Large intestine (tissue), 3 donors: ENCODE results near the gene DLG5. TPM values are rescaled to one million over a fixed set of nuclear protein-coding genes. Genes with fewer than 3 reads are reported as not detected.

Source experiments
- DNase-seq, 2 donors: peaks; one replicate each; pipeline versions ENCODE4 v3.0.0 to v3.0.0-alpha.2; 2013
- H3K27ac ChIP-seq: one replicate; pipeline ENCODE4 v1.5.1; 2013; ENCODE audit warnings: low read length
- H3K27me3 ChIP-seq: 2 replicates; pipeline ENCODE4 v1.6.1; 2013; ENCODE audit warnings: low read length; ENCODE audit not compliant: control insufficient read depth, insufficient read depth
- H3K36me3 ChIP-seq: 2 replicates; pipeline ENCODE4 v1.6.1; 2013; ENCODE audit warnings: low read length; ENCODE audit not compliant: control insufficient read depth, insufficient read depth
- H3K4me1 ChIP-seq: one replicate; pipeline ENCODE4 v1.6.1; 2013; ENCODE audit warnings: low read length; ENCODE audit not compliant: control insufficient read depth, insufficient read depth
- H3K4me3 ChIP-seq: one replicate; pipeline ENCODE4 v1.5.1; 2013; ENCODE audit warnings: low read length
- H3K9me3 ChIP-seq: one replicate; pipeline ENCODE4 v1.6.1; 2013; ENCODE audit warnings: mild to moderate bottlenecking, low read depth, low read length, moderate library complexity; ENCODE audit not compliant: control insufficient read depth
- WGBS: methylation state at CpG from one replicate; pipeline ENCODE4 v1.1.5; 2013; ENCODE audit warnings: low lambda C conversion rate; ENCODE audit not compliant: insufficient coverage; 5-methylcytosine and 5-hydroxymethylcytosine counted together
- polyA plus RNA-seq: library from polyadenylated mRNA; unstranded; fragments of 120-200 nt; gene quantifications from one replicate; pipeline ENCODE4 v1.2.1, GENCODE V29; 2013

DLG5 gene
- polyA plus RNA-seq, 1 donor, result 34.4 TPM

- DNase-seq, result no peak
Observed at GRCh38 chr10:77746047-77746707, 180.4 kb downstream of the DLG5 start.

GRCh38 chr10:77744245-77744644 lies 182.3 kb downstream of the DLG5 start:
- H3K9me3 ChIP-seq, result no peaks in the 10 kb centered on the region
- no CpG with 5 or more reads among the region's 4 CpGs for WGBS

More at GRCh38 chr10:77746047-77746707, 180.4 kb downstream of the DLG5 start:
- WGBS, result 85% methylated on average over 2 of the region's 13 CpGs
- H3K27ac ChIP-seq, result no peak overlapping the region
- no peak overlapping the region for H3K4me3 ChIP-seq
- H3K27me3 ChIP-seq, result no peaks in the 10 kb centered on the region
- no peaks in the 10 kb centered on the region for H3K4me1 ChIP-seq
- no peaks in the 10 kb centered on the region for H3K9me3 ChIP-seq
- no peaks in the 10 kb centered on the region for H3K36me3 ChIP-seq

GRCh38 chr10:77742172-77742571 lies 184.4 kb downstream of the DLG5 start:
- no peaks in the 10 kb centered on the region for H3K36me3 ChIP-seq
- no peaks in the 10 kb centered on the region for H3K27me3 ChIP-seq
- no peak for DNase-seq
- H3K27ac ChIP-seq, result no peak overlapping the region
- no peaks in the 10 kb centered on the region for H3K9me3 ChIP-seq
- H3K4me3 ChIP-seq, result no peak overlapping the region
- H3K4me1 ChIP-seq, result no peaks in the 10 kb centered on the region
- no CpG with 5 or more reads among the region's 5 CpGs for WGBS

More at GRCh38 chr10:77744245-77744644, 182.3 kb downstream of the DLG5 start:
- no peak for DNase-seq
- Histone ChIP-seq H3K27ac (no peak overlapping the region), H3K36me3 (no peaks in the 10 kb centered on the region), H3K4me1 (no peaks in the 10 kb centered on the region), H3K27me3 (no peaks in the 10 kb centered on the region), H3K4me3 (no peak overlapping the region)

GRCh38 chr10:77741746-77742145 lies 184.8 kb downstream of the DLG5 start:
- 83% methylated on average over 1 of the region's 2 CpGs for WGBS
- Histone ChIP-seq H3K27ac (no peak overlapping the region), H3K9me3 (no peaks in the 10 kb centered on the region), H3K36me3 (no peaks in the 10 kb centered on the region), H3K4me1 (no peaks in the 10 kb centered on the region), H3K4me3 (no peak overlapping the region), H3K27me3 (no peaks in the 10 kb centered on the region)
- DNase-seq, result no peak

Other genes starting within 250 kb of the DLG5 start
- gene POLR3A, start 102.8 kb upstream of the DLG5 start, polyA plus RNA-seq, result 14.1 TPM
- gene RPS24, start 107.1 kb upstream of the DLG5 start, polyA plus RNA-seq, result 4,637 TPM